A549 (cell line): ENCODE results near the gene ATP2B3. TPM values are rescaled to one million over a fixed set of nuclear protein-coding genes. Genes with fewer than 3 reads are reported as not detected.
A peak's percentile ranks its signal among the peaks of the same experiment; 100 is the strongest.

Experiments used
- ATAC-seq, 2 experiments: fragments of 200-7000 bp in 1 of 2; fragments of >200 bp in 1 of 2; cut with Nextera tagmentation in 1 of 2; cut with Tn5 transposase in 1 of 2; 3 replicates each; pipeline versions ENCODE4 v1.8.0 to v1.9.1; 2018 to 2020; ENCODE audit warnings: mild to moderate bottlenecking in 1 of 2, moderate library complexity in 1 of 2
- CTCF ChIA-PET: fragments of 300-600 bp; sonication (Branson Sonifier 250); formaldehyde crosslinking; extraction: SDS; loops from one replicate; lab custom pipeline; 2021; ENCODE audit warnings: antibody characterized with exemption, inconsistent platforms; lab: Yijun Ruan, JAX
- POLR2A ChIA-PET: fragments of 350-600 bp; formaldehyde crosslinking; extraction: SDS; loops from one replicate; lab custom pipeline; 2021; ENCODE audit warnings: antibody characterized with exemption, inconsistent platforms; lab: Yijun Ruan, JAX
- DNase-seq, 2 experiments: peaks; one replicate each; pipeline versions ENCODE4 v3.0.0 to v3.0.0-alpha.2; 2011 to 2016; ENCODE audit warnings: low read depth in 1 of 2, low spot score in 1 of 2
- FAIRE-seq: peaks from 2 replicates; lab custom pipeline; 2011; peaks lifted over from hg19 to GRCh38; lab: Jason Lieb, UNC
- H3K27ac ChIP-seq, 2 experiments: fragments of >200 bp; sonication (Bioruptor Twin); formaldehyde crosslinking; 3 replicates each; pipeline ENCODE4 v1.5.1; 2016 to 2017
- H3K4me1 ChIP-seq: fragments of >200 bp; sonication (Bioruptor Twin); formaldehyde crosslinking; 3 replicates; pipeline ENCODE4 v1.6.1; 2016
- H3K4me2 ChIP-seq: fragments of >200 bp; sonication (Bioruptor Twin); formaldehyde crosslinking; 3 replicates; pipeline ENCODE4 v1.6.1; 2016
- H3K4me3 ChIP-seq: fragments of >200 bp; sonication (Bioruptor Twin); formaldehyde crosslinking; 3 replicates; pipeline ENCODE4 v1.5.1; 2016
- H3K9me3 ChIP-seq: fragments of >200 bp; sonication (Bioruptor Twin); formaldehyde crosslinking; 3 replicates; pipeline ENCODE4 v1.6.1; 2016
- CBX2 ChIP-seq: fragments of 200-600 bp; sonication (generic); IDR thresholded peaks from 2 replicates; pipeline ENCODE4 v1.6.1; 2016; ENCODE audit warnings: low read depth, mild to moderate bottlenecking, borderline replicate concordance
- CEBPB ChIP-seq, 2 experiments: fragments of >200 bp in 1 of 2; sonication (Bioruptor Twin) in 1 of 2; formaldehyde crosslinking in 1 of 2; IDR thresholded peaks; 2 replicates each; pipeline ENCODE4 v1.6.1; 2012 to 2016
- CHD4 ChIP-seq: fragments of 200-600 bp; sonication (generic); IDR thresholded peaks from 2 replicates; pipeline ENCODE4 v1.6.1; 2016; ENCODE audit warnings: antibody characterized with exemption, mild to moderate bottlenecking, borderline replicate concordance
- EHF ChIP-seq: fragments of 250-450 bp; sonication (Bioruptor Pico); IDR thresholded peaks from 2 replicates; pipeline ENCODE4 v1.5.0; 2020; ENCODE audit warnings: mild to moderate bottlenecking
- EHMT2 ChIP-seq: fragments of 200-600 bp; sonication (generic); IDR thresholded peaks from 2 replicates; pipeline ENCODE4 v1.6.1; 2016; ENCODE audit warnings: antibody characterized with exemption, low read depth, mild to moderate bottlenecking, moderate library complexity
- FOSB ChIP-seq: fragments of 250-450 bp; sonication (Bioruptor Pico); IDR thresholded peaks from 2 replicates; pipeline ENCODE4 v1.5.0; 2020; ENCODE audit warnings: mild to moderate bottlenecking, moderate library complexity
- GATA3 ChIP-seq: IDR thresholded peaks from 2 replicates; pipeline ENCODE4 v1.6.1; 2012; ENCODE audit warnings: borderline replicate concordance
- HOXA7 ChIP-seq: fragments of 250-450 bp; sonication (Bioruptor Pico); IDR thresholded peaks from 2 replicates; pipeline ENCODE4 v1.5.0; 2020; ENCODE audit warnings: mild to moderate bottlenecking, moderate library complexity
- HOXB13 ChIP-seq: fragments of 250-450 bp; sonication (Bioruptor Pico); IDR thresholded peaks from 2 replicates; pipeline ENCODE4 v1.5.0; 2020; ENCODE audit warnings: low read depth, mild to moderate bottlenecking, moderate library complexity
- JUN ChIP-seq, 2 experiments: fragments of >200 bp; sonication (Bioruptor Twin); formaldehyde crosslinking; IDR thresholded peaks; 2 replicates in 1 of 2; 3 replicates in 1 of 2; pipeline ENCODE4 v1.6.1; 2016 to 2017
- MAZ ChIP-seq: fragments of 150-350 bp; IDR thresholded peaks from 2 replicates; pipeline ENCODE4 v1.6.1; 2014; ENCODE audit warnings: antibody characterized with exemption, low read depth, low read length, borderline replicate concordance
- MYC ChIP-seq: IDR thresholded peaks from 2 replicates; pipeline ENCODE4 v1.6.1; 2012; ENCODE audit warnings: mild to moderate bottlenecking, inconsistent platforms, low read length, improper control_type of control experiment, borderline replicate concordance
- NFE2L2 ChIP-seq: fragments of 150-350 bp; conservative IDR thresholded peaks from 2 replicates; pipeline ENCODE4 v1.6.1; 2014; ENCODE audit warnings: low read length
- NPAS2 ChIP-seq: fragments of 250-450 bp; sonication (Bioruptor Pico); IDR thresholded peaks from 2 replicates; pipeline ENCODE4 v1.8.0; 2022; ENCODE audit warnings: mild to moderate bottlenecking, moderate library complexity, borderline replicate concordance
- POLR2AphosphoS2 ChIP-seq: conservative IDR thresholded peaks from 2 replicates; pipeline ENCODE4 v1.6.1; 2012; ENCODE audit warnings: low read length, improper control_type of control experiment, inconsistent platforms
- SREBF2 ChIP-seq: fragments of 450-650 bp; IDR thresholded peaks from 2 replicates; pipeline ENCODE4 v1.6.1; 2014; ENCODE audit warnings: mild to moderate bottlenecking, moderate library complexity
- TFCP2L1 ChIP-seq: fragments of 250-450 bp; sonication (Bioruptor Pico); IDR thresholded peaks from 2 replicates; pipeline ENCODE4 v1.5.0; 2021; ENCODE audit warnings: mild to moderate bottlenecking
- TP53 ChIP-seq: fragments of 250-450 bp; sonication (Bioruptor Pico); IDR thresholded peaks from 2 replicates; pipeline ENCODE4 v1.5.0; 2021; ENCODE audit warnings: mild to moderate bottlenecking, moderate library complexity
- ZSCAN20 ChIP-seq: fragments of 250-450 bp; sonication (Bioruptor Pico); IDR thresholded peaks from 2 replicates; pipeline ENCODE4 v1.8.0; 2022; ENCODE audit warnings: mild to moderate bottlenecking, moderate library complexity
- WGBS: methylation state at CpG from one replicate; pipeline ENCODE4 v1.1.6; 2017; ENCODE audit errors: missing lambda C conversion rate; 5-methylcytosine and 5-hydroxymethylcytosine counted together
- polyA plus RNA-seq, 4 experiments: library from polyadenylated mRNA; depleted of rRNA in 3 of 4; stranded (reverse); fragments of >200 nt; fragmentation: RNase III in 1 of 4; extraction: RNeasy Plus Mini Kit Qiagen cat#74134 plus additional on column Dnase treatment in 1 of 4; gene quantifications; 2 replicates in 3 of 4; 3 replicates in 1 of 4; pipeline ENCODE4 v1.2.3, GENCODE V29; 2011 to 2017
- TF ChIP-seq, protein P1 (sequence below): IDR thresholded peaks from 2 replicates; pipeline ENCODE4 v1.6.1; 2012
- TF ChIP-seq, protein P2 (sequence below): fragments of >200 bp; sonication (Bioruptor Twin); formaldehyde crosslinking; IDR thresholded peaks from 3 replicates; pipeline ENCODE4 v1.5.1; 2016
- TF ChIP-seq, protein P3 (sequence below): IDR thresholded peaks from 2 replicates; pipeline ENCODE4 v1.6.1; 2012
- TF ChIP-seq, protein P4 (sequence below): IDR thresholded peaks from 2 replicates; pipeline ENCODE4 v1.6.1; 2012; ENCODE audit warnings: low read depth, borderline replicate concordance
- TF ChIP-seq, protein P5 (sequence below): fragments of 150-350 bp; IDR thresholded peaks from 2 replicates; pipeline ENCODE4 v1.6.1; 2014; ENCODE audit warnings: low read depth, mild to moderate bottlenecking, low read length

The ATP2B3 gene
- polyA plus RNA-seq, 2 of the 4 experiments (the other 2 are of a cell fraction), result 0.13 to 0.30 TPM

DNA sequence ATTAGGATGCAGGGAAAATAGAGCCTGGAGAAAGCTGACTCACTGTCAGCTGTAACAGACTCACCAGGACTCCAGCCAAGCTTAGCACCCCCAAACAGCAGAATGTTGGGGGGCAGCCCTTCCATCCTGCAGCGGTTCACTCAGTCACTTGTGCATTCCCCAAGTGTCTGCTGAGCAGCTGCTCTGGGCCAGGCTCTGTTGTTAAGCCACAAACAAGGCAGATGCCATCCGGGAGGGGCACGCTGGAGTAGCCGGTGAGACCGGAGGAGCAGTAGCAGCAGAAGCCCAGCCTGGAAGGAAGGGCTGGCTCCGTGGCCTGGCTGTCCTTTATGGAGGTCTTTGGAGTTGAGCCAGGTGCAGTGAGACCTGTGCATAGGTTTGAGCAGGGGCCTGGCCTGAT lies 59.5 kb downstream of the ATP2B3 start:
- no peaks in the 10 kb centered on the region for H3K4me1 ChIP-seq
- FAIRE-seq (no peak), DNase-seq (no peak), ATAC-seq (no peak)
- 70% methylated on average over 4 of the region's 6 CpGs for WGBS
- H3K27ac ChIP-seq, result no peak overlapping the region
- H3K4me3 ChIP-seq, result no peak overlapping the region
- H3K9me3 ChIP-seq, result no peaks in the 10 kb centered on the region
- CTCF ChIA-PET, result interaction anchor here (1.1 to 2.3 kb wide), 4 partner anchors 23 to 73 kb away, joined by 3 to 8 read pairs (median 3); no protein-coding TSS in a partner anchor
- H3K4me2 ChIP-seq, result no peak overlapping the region
- TF ChIP-seq FOSB (CRISPR knock-in tag), result no peak
- TF ChIP-seq CBX2, result no peak
- TF ChIP-seq POLR2AphosphoS2, result no peak
- TF ChIP-seq JUN (IDR thresholded peaks at IDR 0.05), result no peak
- TF ChIP-seq, protein P1, sequence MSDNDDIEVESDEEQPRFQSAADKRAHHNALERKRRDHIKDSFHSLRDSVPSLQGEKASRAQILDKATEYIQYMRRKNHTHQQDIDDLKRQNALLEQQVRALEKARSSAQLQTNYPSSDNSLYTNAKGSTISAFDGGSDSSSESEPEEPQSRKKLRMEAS, result no peak
- TF ChIP-seq SREBF2, result no peak
- no peak for TF ChIP-seq CEBPB (IDR thresholded peaks at IDR 0.05)
- no peak for TF ChIP-seq ZSCAN20 (CRISPR knock-in tag)
- TF ChIP-seq NFE2L2, result no peak
- TF ChIP-seq HOXA7, result no peak
- no peak for TF ChIP-seq GATA3
- TF ChIP-seq, protein P2, sequence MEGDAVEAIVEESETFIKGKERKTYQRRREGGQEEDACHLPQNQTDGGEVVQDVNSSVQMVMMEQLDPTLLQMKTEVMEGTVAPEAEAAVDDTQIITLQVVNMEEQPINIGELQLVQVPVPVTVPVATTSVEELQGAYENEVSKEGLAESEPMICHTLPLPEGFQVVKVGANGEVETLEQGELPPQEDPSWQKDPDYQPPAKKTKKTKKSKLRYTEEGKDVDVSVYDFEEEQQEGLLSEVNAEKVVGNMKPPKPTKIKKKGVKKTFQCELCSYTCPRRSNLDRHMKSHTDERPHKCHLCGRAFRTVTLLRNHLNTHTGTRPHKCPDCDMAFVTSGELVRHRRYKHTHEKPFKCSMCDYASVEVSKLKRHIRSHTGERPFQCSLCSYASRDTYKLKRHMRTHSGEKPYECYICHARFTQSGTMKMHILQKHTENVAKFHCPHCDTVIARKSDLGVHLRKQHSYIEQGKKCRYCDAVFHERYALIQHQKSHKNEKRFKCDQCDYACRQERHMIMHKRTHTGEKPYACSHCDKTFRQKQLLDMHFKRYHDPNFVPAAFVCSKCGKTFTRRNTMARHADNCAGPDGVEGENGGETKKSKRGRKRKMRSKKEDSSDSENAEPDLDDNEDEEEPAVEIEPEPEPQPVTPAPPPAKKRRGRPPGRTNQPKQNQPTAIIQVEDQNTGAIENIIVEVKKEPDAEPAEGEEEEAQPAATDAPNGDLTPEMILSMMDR, result no peak
- TF ChIP-seq, protein P3, sequence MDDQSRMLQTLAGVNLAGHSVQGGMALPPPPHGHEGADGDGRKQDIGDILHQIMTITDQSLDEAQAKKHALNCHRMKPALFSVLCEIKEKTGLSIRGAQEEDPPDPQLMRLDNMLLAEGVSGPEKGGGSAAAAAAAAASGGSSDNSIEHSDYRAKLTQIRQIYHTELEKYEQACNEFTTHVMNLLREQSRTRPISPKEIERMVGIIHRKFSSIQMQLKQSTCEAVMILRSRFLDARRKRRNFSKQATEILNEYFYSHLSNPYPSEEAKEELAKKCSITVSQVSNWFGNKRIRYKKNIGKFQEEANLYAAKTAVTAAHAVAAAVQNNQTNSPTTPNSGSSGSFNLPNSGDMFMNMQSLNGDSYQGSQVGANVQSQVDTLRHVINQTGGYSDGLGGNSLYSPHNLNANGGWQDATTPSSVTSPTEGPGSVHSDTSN, result no peak
- TF ChIP-seq, protein P4, sequence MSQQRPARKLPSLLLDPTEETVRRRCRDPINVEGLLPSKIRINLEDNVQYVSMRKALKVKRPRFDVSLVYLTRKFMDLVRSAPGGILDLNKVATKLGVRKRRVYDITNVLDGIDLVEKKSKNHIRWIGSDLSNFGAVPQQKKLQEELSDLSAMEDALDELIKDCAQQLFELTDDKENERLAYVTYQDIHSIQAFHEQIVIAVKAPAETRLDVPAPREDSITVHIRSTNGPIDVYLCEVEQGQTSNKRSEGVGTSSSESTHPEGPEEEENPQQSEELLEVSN, result no peak
- TF ChIP-seq, protein P5, sequence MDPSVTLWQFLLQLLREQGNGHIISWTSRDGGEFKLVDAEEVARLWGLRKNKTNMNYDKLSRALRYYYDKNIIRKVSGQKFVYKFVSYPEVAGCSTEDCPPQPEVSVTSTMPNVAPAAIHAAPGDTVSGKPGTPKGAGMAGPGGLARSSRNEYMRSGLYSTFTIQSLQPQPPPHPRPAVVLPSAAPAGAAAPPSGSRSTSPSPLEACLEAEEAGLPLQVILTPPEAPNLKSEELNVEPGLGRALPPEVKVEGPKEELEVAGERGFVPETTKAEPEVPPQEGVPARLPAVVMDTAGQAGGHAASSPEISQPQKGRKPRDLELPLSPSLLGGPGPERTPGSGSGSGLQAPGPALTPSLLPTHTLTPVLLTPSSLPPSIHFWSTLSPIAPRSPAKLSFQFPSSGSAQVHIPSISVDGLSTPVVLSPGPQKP, result no peak
- TF ChIP-seq TP53, result no peak
- no peak for TF ChIP-seq CHD4
- POLR2A ChIA-PET, result no interaction called here

DNA sequence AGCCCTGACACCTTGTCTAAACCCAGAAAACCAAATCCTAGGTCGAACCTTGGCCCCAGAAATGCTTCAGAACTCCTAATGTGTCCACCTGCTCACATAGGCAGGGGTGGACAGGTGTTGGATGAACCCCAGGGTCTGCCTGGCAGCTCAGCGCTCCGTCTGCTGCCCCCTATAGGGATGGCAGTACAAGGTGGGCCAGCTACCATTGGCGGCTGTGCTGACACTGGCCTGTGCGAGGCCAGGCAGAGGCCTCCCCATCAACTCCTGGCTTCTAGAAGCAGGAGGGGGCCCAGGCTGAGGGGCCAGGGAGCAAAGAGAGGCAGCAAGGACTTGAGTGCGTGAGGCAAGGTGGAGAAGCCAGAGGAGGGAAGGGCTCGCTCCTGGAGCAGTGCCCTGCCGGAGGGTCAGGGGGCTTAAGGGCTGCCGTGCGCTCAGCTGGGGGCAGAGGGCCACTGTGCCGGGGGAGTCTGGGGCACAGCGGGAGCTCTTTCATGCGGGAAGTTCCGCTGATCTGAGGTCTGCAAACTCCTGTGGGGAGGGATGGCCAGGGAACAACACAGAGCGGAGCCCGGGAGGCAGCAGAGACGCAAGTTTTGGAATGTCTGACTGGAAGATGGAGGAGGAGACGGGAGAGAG lies 60.9 kb downstream of the ATP2B3 start:
- Histone ChIP-seq H3K4me2 (no peak overlapping the region), H3K4me3 (no peak overlapping the region), H3K9me3 (no peaks in the 10 kb centered on the region), H3K27ac (no peak overlapping the region), H3K4me1 (no peaks in the 10 kb centered on the region)
- CTCF ChIA-PET, result interaction anchor here (1.3 to 2.4 kb wide), 6 partner anchors 10 to 84 kb away, joined by 3 to 10 read pairs (median 6); no protein-coding TSS in a partner anchor
- DNase-seq, result no peak
- TF ChIP-seq, protein P4, result no peak
- no peak for TF ChIP-seq TFCP2L1
- no peak for TF ChIP-seq EHMT2
- TF ChIP-seq HOXA7, result no peak
- no peak for TF ChIP-seq MAZ
- no peak for TF ChIP-seq MYC
- no peak for TF ChIP-seq NPAS2
- no peak for TF ChIP-seq EHF (CRISPR knock-in tag)
- no peak for TF ChIP-seq POLR2AphosphoS2
- no peak for TF ChIP-seq HOXB13
- ATAC-seq, result peak in 1 of 2 experiments; percentile 38; a peak in 2 of 6 replicates
- WGBS, result 85% methylated on average over 12 of the region's 18 CpGs
- no peak for FAIRE-seq
- POLR2A ChIA-PET, result no interaction called here
